Measurements from ENCODE around the gene LILRB2.

Gene LILRB2

DNA sequence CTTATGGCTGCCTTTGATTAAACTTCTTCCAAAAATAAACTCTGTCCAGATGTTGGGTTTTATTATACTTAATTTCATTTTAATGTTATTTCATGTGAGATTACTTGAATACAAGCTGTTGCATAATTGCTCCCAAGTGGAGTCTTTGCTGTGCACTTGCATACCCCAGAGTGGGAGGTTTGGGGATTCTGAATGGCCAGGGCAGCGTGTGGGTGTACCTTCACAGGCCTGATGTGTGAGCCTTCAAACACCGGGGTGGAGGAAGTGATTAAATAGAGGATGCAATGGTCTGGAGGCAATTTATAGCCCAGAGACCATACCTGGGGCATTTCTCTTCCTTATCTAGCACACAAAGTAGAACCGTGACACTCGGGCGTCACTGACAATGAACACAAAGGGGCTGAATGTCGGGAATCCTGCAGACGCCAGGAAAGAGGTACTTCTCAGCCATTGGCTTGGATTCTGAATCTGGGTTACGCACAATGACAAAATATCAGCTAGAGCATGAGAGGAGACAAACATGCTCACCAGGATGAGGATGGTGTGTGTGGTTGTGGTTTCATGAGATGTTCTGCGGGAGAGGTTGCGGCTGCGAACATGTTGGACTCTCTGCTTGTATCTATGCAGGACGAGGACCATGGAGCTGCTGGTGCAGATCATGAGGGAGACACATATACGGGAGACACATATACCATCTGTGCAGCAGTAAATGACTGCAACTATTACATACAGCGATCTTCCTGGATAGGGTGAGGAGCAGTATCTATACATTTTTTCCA lies 39.2 kb upstream of the LILRB2 start:
- TF ChIP-seq ZFP3 (CRISPR knock-in tag; IDR thresholded peaks at IDR 0.05), result no peak
- ATAC-seq, result no peak

DNA sequence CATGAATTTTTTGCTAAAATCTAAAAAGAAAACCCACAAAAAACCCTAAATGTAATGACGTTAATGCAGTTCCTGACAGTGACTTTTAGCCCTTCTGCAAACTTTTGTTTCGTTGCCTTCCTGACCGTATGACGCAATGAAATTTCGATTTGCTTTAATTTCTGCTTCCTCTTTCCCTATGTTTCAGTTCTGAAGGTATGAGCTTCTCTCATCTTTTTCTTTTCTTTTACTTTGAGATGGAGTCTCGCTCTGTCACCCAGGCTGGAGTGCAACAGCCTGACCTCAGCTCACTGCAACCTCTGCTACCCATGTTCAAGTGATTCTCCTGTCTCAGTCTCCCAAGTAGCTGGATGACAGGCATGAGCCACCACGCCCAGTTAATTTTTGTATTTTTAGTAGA lies 38.1 kb upstream of the LILRB2 start:
- ATAC-seq, result no peak
- TF ChIP-seq ZC3H10 (CRISPR knock-in tag; IDR thresholded peaks at IDR 0.05) (no peak), ESRRG (CRISPR knock-in tag; IDR thresholded peaks at IDR 0.05) (no peak), PPARA (CRISPR knock-in tag; IDR thresholded peaks at IDR 0.05; ENCODE audit: borderline replicate concordance) (no peak), ISL1 (CRISPR knock-in tag; IDR thresholded peaks at IDR 0.05) (no peak), TCF4 (CRISPR knock-in tag; IDR thresholded peaks at IDR 0.05; ENCODE audit: borderline replicate concordance) (no peak), BACH2 (CRISPR knock-in tag; IDR thresholded peaks at IDR 0.05; ENCODE audit: borderline replicate concordance) (no peak)

DNA sequence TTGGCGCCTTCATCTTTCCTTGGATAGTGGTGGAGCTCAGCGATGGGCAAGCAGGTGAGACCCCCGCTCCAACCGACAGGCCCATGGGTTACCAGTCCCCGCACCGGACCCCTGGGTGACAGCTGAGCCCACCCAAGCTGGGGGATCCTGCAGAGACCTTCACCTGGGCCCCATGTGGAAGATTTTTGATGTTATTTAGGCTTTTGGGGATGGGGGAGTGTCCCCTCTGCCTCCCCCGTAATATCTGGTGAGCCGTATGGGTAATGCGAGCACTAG lies 37.0 kb upstream of the LILRB2 start:
- ATAC-seq, result no peak
- TF ChIP-seq, protein P1, sequence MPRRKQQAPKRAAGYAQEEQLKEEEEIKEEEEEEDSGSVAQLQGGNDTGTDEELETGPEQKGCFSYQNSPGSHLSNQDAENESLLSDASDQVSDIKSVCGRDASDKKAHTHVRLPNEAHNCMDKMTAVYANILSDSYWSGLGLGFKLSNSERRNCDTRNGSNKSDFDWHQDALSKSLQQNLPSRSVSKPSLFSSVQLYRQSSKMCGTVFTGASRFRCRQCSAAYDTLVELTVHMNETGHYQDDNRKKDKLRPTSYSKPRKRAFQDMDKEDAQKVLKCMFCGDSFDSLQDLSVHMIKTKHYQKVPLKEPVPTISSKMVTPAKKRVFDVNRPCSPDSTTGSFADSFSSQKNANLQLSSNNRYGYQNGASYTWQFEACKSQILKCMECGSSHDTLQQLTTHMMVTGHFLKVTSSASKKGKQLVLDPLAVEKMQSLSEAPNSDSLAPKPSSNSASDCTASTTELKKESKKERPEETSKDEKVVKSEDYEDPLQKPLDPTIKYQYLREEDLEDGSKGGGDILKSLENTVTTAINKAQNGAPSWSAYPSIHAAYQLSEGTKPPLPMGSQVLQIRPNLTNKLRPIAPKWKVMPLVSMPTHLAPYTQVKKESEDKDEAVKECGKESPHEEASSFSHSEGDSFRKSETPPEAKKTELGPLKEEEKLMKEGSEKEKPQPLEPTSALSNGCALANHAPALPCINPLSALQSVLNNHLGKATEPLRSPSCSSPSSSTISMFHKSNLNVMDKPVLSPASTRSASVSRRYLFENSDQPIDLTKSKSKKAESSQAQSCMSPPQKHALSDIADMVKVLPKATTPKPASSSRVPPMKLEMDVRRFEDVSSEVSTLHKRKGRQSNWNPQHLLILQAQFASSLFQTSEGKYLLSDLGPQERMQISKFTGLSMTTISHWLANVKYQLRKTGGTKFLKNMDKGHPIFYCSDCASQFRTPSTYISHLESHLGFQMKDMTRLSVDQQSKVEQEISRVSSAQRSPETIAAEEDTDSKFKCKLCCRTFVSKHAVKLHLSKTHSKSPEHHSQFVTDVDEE (CRISPR knock-in tag; IDR thresholded peaks at IDR 0.05), result no peak
- TF ChIP-seq SNAI2 (CRISPR knock-in tag; IDR thresholded peaks at IDR 0.05), result no peak
- TF ChIP-seq, protein P2, sequence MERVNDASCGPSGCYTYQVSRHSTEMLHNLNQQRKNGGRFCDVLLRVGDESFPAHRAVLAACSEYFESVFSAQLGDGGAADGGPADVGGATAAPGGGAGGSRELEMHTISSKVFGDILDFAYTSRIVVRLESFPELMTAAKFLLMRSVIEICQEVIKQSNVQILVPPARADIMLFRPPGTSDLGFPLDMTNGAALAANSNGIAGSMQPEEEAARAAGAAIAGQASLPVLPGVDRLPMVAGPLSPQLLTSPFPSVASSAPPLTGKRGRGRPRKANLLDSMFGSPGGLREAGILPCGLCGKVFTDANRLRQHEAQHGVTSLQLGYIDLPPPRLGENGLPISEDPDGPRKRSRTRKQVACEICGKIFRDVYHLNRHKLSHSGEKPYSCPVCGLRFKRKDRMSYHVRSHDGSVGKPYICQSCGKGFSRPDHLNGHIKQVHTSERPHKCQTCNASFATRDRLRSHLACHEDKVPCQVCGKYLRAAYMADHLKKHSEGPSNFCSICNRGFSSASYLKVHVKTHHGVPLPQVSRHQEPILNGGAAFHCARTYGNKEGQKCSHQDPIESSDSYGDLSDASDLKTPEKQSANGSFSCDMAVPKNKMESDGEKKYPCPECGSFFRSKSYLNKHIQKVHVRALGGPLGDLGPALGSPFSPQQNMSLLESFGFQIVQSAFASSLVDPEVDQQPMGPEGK (CRISPR knock-in tag; IDR thresholded peaks at IDR 0.05; ENCODE audit: borderline replicate concordance), result no peak
- TF ChIP-seq OSR1 (CRISPR knock-in tag; IDR thresholded peaks at IDR 0.05), result no peak
- no peak for TF ChIP-seq ZC3H10 (CRISPR knock-in tag; IDR thresholded peaks at IDR 0.05)
- no peak for TF ChIP-seq TOX (CRISPR knock-in tag; IDR thresholded peaks at IDR 0.05; ENCODE audit: borderline replicate concordance)
- TF ChIP-seq ZNF565 (CRISPR knock-in tag; conservative IDR thresholded peaks at IDR 0.05; ENCODE audit: low read depth), result no peak
- no peak for TF ChIP-seq CSDC2 (CRISPR knock-in tag; IDR thresholded peaks at IDR 0.05)
- no peak for TF ChIP-seq RARB (CRISPR knock-in tag; IDR thresholded peaks at IDR 0.05)
- no peak for TF ChIP-seq ISL1 (CRISPR knock-in tag; IDR thresholded peaks at IDR 0.05)
- no peak for TF ChIP-seq BACH2 (CRISPR knock-in tag; IDR thresholded peaks at IDR 0.05; ENCODE audit: borderline replicate concordance)
- no peak for TF ChIP-seq GLIS3 (CRISPR knock-in tag; IDR thresholded peaks at IDR 0.05)
- TF ChIP-seq, protein P3, sequence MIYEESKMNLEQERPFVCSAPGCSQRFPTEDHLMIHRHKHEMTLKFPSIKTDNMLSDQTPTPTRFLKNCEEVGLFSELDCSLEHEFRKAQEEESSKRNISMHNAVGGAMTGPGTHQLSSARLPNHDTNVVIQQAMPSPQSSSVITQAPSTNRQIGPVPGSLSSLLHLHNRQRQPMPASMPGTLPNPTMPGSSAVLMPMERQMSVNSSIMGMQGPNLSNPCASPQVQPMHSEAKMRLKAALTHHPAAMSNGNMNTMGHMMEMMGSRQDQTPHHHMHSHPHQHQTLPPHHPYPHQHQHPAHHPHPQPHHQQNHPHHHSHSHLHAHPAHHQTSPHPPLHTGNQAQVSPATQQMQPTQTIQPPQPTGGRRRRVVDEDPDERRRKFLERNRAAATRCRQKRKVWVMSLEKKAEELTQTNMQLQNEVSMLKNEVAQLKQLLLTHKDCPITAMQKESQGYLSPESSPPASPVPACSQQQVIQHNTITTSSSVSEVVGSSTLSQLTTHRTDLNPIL (CRISPR knock-in tag; IDR thresholded peaks at IDR 0.05; ENCODE audit: low read depth), result no peak
- TF ChIP-seq TCF4 (CRISPR knock-in tag; IDR thresholded peaks at IDR 0.05; ENCODE audit: borderline replicate concordance), result no peak
- TF ChIP-seq, protein P4, sequence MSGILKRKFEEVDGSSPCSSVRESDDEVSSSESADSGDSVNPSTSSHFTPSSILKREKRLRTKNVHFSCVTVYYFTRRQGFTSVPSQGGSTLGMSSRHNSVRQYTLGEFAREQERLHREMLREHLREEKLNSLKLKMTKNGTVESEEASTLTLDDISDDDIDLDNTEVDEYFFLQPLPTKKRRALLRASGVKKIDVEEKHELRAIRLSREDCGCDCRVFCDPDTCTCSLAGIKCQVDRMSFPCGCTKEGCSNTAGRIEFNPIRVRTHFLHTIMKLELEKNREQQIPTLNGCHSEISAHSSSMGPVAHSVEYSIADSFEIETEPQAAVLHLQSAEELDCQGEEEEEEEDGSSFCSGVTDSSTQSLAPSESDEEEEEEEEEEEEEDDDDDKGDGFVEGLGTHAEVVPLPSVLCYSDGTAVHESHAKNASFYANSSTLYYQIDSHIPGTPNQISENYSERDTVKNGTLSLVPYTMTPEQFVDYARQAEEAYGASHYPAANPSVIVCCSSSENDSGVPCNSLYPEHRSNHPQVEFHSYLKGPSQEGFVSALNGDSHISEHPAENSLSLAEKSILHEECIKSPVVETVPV (CRISPR knock-in tag; IDR thresholded peaks at IDR 0.05), result no peak
- TF ChIP-seq ESRRG (CRISPR knock-in tag; IDR thresholded peaks at IDR 0.05), result no peak
- no peak for TF ChIP-seq ZFP30 (CRISPR knock-in tag; IDR thresholded peaks at IDR 0.05)
- TF ChIP-seq ZNF70 (CRISPR knock-in tag; IDR thresholded peaks at IDR 0.05), result no peak

DNA sequence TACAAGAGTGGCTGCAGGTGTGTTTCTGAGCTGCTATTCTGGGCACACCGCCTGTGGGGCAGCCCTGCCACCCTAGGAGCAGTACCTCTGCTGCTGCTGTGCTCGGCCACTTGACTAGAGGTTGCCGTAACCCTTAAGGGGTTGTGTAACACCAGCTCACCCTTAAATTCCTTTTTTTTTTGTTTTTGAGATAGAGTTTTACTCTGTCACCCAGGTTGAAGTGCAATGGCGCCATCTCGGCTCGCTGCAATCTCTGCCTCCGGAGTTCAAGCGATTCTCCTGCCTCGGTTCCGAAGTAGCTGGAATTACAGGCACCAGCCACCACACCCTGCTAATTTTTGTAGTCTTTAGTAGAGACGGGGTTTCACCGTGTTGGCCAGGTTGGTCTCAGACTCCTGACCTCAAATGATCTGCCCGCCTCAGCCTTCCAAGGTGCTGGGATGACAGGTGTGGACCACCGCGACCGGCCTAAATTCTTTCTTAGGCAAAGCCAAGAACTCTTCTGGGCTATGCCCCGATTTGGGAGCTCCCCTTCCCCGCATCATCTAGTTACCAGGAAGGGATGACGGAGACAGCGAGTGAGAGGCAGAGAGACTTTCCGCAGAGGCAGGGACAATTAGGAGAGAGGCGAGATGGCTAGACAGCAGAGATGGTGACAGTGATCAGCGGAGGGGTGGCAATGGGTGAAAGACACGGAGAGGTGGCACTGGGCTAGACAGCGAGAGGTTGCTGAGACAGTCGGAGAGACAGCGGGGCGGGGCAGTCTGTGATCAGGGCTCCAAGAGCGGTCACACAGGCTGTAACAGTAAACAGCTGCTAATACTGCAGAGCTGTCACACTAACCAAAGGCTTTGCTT lies 36.4 kb upstream of the LILRB2 start:
- TF ChIP-seq TCF4 (CRISPR knock-in tag; IDR thresholded peaks at IDR 0.05; ENCODE audit: borderline replicate concordance) (no peak), RARB (CRISPR knock-in tag; IDR thresholded peaks at IDR 0.05) (no peak), ISL1 (CRISPR knock-in tag; IDR thresholded peaks at IDR 0.05) (no peak), ZC3H10 (CRISPR knock-in tag; IDR thresholded peaks at IDR 0.05) (no peak), OSR1 (CRISPR knock-in tag; IDR thresholded peaks at IDR 0.05) (no peak), TOX (CRISPR knock-in tag; IDR thresholded peaks at IDR 0.05; ENCODE audit: borderline replicate concordance) (no peak), ZFP30 (CRISPR knock-in tag; IDR thresholded peaks at IDR 0.05) (no peak)
- TF ChIP-seq, protein P1 (CRISPR knock-in tag; IDR thresholded peaks at IDR 0.05), result no peak
- no peak for ATAC-seq
